ENCODE measurements around the gene ITFG1. TPM values are rescaled to one million over a fixed set of nuclear protein-coding genes. Genes with fewer than 3 reads are reported as not detected.

ITFG1 gene
- total RNA-seq, 1 experiment from 2014 or later = 18.0 TPM

DNA sequence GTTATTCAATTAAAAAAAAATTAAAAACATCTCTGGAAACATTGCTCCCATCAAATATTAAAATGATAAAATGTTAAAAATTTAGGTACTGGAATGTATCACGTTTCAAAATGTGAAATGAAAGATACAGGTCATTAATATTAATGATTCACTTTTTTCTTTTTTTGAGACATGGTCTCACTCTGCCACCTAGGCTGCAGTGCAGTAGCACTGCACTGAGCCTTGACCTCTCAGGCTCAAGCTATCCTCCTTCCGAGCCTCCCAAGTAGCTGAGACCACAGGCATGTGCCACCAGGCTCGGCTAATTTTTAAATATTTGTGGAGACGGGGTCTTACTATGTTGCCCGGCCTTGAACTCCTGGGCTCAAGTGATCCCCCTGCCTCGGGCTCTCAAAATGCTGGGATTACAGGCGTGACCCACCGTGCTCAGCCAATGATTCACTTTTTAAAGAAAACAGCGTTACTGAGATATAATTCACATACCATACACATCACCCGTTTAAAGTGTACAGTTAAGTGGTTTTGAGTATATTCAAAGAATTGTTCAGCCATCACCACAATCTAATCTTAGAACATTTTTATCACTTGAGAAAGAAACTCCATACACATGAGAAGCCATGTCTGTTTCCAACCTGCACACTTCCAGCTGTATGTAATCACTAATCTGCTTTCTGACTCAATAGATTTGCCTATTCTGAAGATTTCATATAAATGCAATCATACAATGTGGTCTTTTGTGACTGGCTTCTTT, 298.0 kb downstream of the ITFG1 start:
- no peaks in the 10 kb centered on the region for H4K20me1 ChIP-seq (ENCODE audit: control insufficient read depth, insufficient read depth, insufficient read length)
- H2AK5ac ChIP-seq (ENCODE audit: insufficient read length, low read length) = no peak overlapping the region
- H3K4ac ChIP-seq (ENCODE audit: low read depth, low read length) = no peak overlapping the region
- no peak overlapping the region for H4K5ac ChIP-seq (ENCODE audit: insufficient read length, low read depth, low read length)
- Mint-ChIP-seq H3K27ac (no peak overlapping the region; a peak in 1 of 7 replicates), H3K4me3 (no peak overlapping the region), H3K9me3 (peaks cover 0 to 2% of the 10 kb centered on the region in 2 experiments; a peak in 1 of 5 replicates), H3K4me1 (peaks cover 17 to 20% of the 10 kb centered on the region in 2 experiments), H3K36me3 (ENCODE audit: insufficient read depth in 1 of 3, low read depth in 3 of 3) (peaks cover 0 to 2% (median 0%) of the 10 kb centered on the region in 3 experiments; a peak in 3 of 7 replicates), H3K27me3 (ENCODE audit: low read depth) (no peaks in the 10 kb centered on the region)
- H3K14ac ChIP-seq (ENCODE audit: insufficient read depth, low read length) = no peak overlapping the region
- H2BK15ac ChIP-seq (ENCODE audit: low read depth, low read length) = no peak overlapping the region
- H2BK20ac ChIP-seq (ENCODE audit: low read depth, low read length, poor library complexity, severe bottlenecking) = no peak overlapping the region
- no peaks in the 10 kb centered on the region for H3K79me1 ChIP-seq (ENCODE audit: insufficient read depth, low read depth, low read length, poor library complexity, severe bottlenecking)
- H3K4me2 ChIP-seq (ENCODE audit: insufficient read depth, insufficient read length, low read length) = no peak overlapping the region
- no peak overlapping the region for H3K23ac ChIP-seq (ENCODE audit: insufficient read length, low read depth, low read length)
- H4K8ac ChIP-seq (replicated peaks; ENCODE audit: insufficient read length, low read depth, low read length) = no peak overlapping the region
- H3K27ac ChIP-seq (ENCODE audit: insufficient read length, low read depth, low read length) = no peak overlapping the region
- no peak overlapping the region for H4K91ac ChIP-seq (ENCODE audit: insufficient read length, low read depth, low read length)
- H3K23me2 ChIP-seq (ENCODE audit: insufficient read length, low read depth, low read length, poor library complexity, severe bottlenecking) = no peaks in the 10 kb centered on the region
- no peaks in the 10 kb centered on the region for H3K9me3 ChIP-seq (ENCODE audit: control insufficient read depth, low read depth, low read length)
- no peak overlapping the region for H3T11ph ChIP-seq (ENCODE audit: low read length)
- no peaks in the 10 kb centered on the region for H3K79me2 ChIP-seq (ENCODE audit: insufficient read depth, low read length)
- no peak overlapping the region for H2BK12ac ChIP-seq (ENCODE audit: insufficient read length, low read depth, low read length)
- DNase-seq = no peak
- H3K4me1 ChIP-seq (ENCODE audit: insufficient read depth, low read length) = no peaks in the 10 kb centered on the region; the same call in 1 of the 2 replicates
- no peak overlapping the region for H3K9ac ChIP-seq (ENCODE audit: extremely low read depth, insufficient read length, low read length)
- H2BK120ac ChIP-seq (ENCODE audit: low read depth, low read length, poor library complexity, severe bottlenecking) = no peak overlapping the region
- H2AFZ ChIP-seq (ENCODE audit: low read length) = no peak overlapping the region
- no peak overlapping the region for H3K18ac ChIP-seq (ENCODE audit: insufficient read length, low read depth, low read length)
- H3K56ac ChIP-seq (ENCODE audit: insufficient read length, low read depth, low read length) = no peak overlapping the region
- no CpG with 5 or more reads among the region's 10 CpGs for WGBS (ENCODE audit: extremely low coverage, insufficient read length, low lambda C conversion rate)
- TF ChIP-seq, protein P1, sequence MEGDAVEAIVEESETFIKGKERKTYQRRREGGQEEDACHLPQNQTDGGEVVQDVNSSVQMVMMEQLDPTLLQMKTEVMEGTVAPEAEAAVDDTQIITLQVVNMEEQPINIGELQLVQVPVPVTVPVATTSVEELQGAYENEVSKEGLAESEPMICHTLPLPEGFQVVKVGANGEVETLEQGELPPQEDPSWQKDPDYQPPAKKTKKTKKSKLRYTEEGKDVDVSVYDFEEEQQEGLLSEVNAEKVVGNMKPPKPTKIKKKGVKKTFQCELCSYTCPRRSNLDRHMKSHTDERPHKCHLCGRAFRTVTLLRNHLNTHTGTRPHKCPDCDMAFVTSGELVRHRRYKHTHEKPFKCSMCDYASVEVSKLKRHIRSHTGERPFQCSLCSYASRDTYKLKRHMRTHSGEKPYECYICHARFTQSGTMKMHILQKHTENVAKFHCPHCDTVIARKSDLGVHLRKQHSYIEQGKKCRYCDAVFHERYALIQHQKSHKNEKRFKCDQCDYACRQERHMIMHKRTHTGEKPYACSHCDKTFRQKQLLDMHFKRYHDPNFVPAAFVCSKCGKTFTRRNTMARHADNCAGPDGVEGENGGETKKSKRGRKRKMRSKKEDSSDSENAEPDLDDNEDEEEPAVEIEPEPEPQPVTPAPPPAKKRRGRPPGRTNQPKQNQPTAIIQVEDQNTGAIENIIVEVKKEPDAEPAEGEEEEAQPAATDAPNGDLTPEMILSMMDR (conservative IDR thresholded peaks at IDR 0.05) = peak; percentile 43; the same call in 2 of the 3 replicates
- no peaks in the 10 kb centered on the region for H3K27me3 ChIP-seq (ENCODE audit: insufficient read depth, low read length)
- no peak overlapping the region for H2BK5ac ChIP-seq (ENCODE audit: insufficient read length, low read length)
